HEK293 (cell line): ENCODE measurements around the gene STARD13.

ENCODE experiments used
- CTCF ChIA-PET: fragments of 350-600 bp; formaldehyde crosslinking; extraction: SDS; loops from one replicate; lab custom pipeline; 2021; ENCODE audit warnings: antibody characterized with exemption; lab: Yijun Ruan, JAX
- POLR2A ChIA-PET: fragments of 300-600 bp; formaldehyde crosslinking; extraction: SDS; loops from one replicate; lab custom pipeline; 2020; ENCODE audit warnings: antibody characterized with exemption, inconsistent platforms; lab: Yijun Ruan, JAX
- H3K27ac ChIP-seq: fragments of 200-500 bp; sonication (Bioruptor generic); 2 replicates; pipeline ENCODE4 v1.5.1; 2014; ENCODE audit warnings: low read depth, low read length, control low read depth, inconsistent platforms; ENCODE audit errors: extremely low read depth
- H3K36me3 ChIP-seq, 2 experiments: fragments of 200-500 bp in 1 of 2; sonication (Bioruptor generic) in 1 of 2; 1 replicate in 1 of 2; 2 replicates in 1 of 2; pipeline ENCODE4 v1.5.1; 2014 to 2017; ENCODE audit warnings: inconsistent platforms in 2 of 2, low read length in 2 of 2; ENCODE audit not compliant: control insufficient read depth in 2 of 2, insufficient read depth in 1 of 2
- H3K4me1 ChIP-seq: fragments of 200-500 bp; sonication (Bioruptor generic); 2 replicates; pipeline ENCODE4 v1.5.1; 2014; ENCODE audit warnings: mild to moderate bottlenecking, low read length, inconsistent platforms; ENCODE audit not compliant: control insufficient read depth, insufficient read depth
- H3K4me3 ChIP-seq: 2 replicates; pipeline ENCODE4 v1.5.1; 2011; ENCODE audit warnings: low read depth, mild to moderate bottlenecking, control low read depth, low read length, moderate library complexity
- H3K9me3 ChIP-seq: fragments of 200-500 bp; sonication (Bioruptor generic); 2 replicates; pipeline ENCODE4 v1.5.1; 2014; ENCODE audit warnings: low read depth, low read length, inconsistent platforms; ENCODE audit not compliant: control insufficient read depth, insufficient read depth
- GLIS1 ChIP-seq: fragments of 450-650 bp; formaldehyde crosslinking; IDR thresholded peaks from 2 replicates; pipeline ENCODE4 v1.5.1; 2016; ENCODE audit warnings: missing biosample characterization, missing genetic modification characterization
- KLF1 ChIP-seq: fragments of 450-650 bp; formaldehyde crosslinking; IDR thresholded peaks from 2 replicates; pipeline ENCODE4 v1.5.1; 2016; ENCODE audit warnings: missing biosample characterization, missing genetic modification characterization
- MZF1 ChIP-seq: fragments of 450-650 bp; formaldehyde crosslinking; IDR thresholded peaks from 2 replicates; pipeline ENCODE4 v1.5.1; 2017; ENCODE audit warnings: missing biosample characterization, missing genetic modification characterization, borderline replicate concordance
- SP2 ChIP-seq: fragments of 450-650 bp; formaldehyde crosslinking; IDR thresholded peaks from 2 replicates; pipeline ENCODE4 v1.5.1; 2016; ENCODE audit warnings: missing biosample characterization, missing genetic modification characterization
- YY2 ChIP-seq: fragments of 450-650 bp; formaldehyde crosslinking; IDR thresholded peaks from 2 replicates; pipeline ENCODE4 v1.5.1; 2016; ENCODE audit warnings: missing biosample characterization, missing genetic modification characterization
- ZBTB11 ChIP-seq: fragments of 450-650 bp; formaldehyde crosslinking; conservative IDR thresholded peaks from 2 replicates; pipeline ENCODE4 v1.5.1; 2016; ENCODE audit warnings: low read depth, missing biosample characterization, missing genetic modification characterization
- ZBTB20 ChIP-seq: fragments of 450-650 bp; formaldehyde crosslinking; IDR thresholded peaks from 2 replicates; pipeline ENCODE4 v1.5.1; 2016; ENCODE audit warnings: missing biosample characterization, missing genetic modification characterization
- ZNF132 ChIP-seq: fragments of 450-650 bp; formaldehyde crosslinking; IDR thresholded peaks from 2 replicates; pipeline ENCODE4 v1.5.1; 2017; ENCODE audit warnings: missing biosample characterization, missing genetic modification characterization, borderline replicate concordance
- ZNF280C ChIP-seq: fragments of 450-650 bp; formaldehyde crosslinking; IDR thresholded peaks from 2 replicates; pipeline ENCODE4 v1.5.1; 2016; ENCODE audit warnings: missing biosample characterization, missing genetic modification characterization
- ZNF501 ChIP-seq: fragments of 450-650 bp; formaldehyde crosslinking; IDR thresholded peaks from 2 replicates; pipeline ENCODE4 v1.5.1; 2016; ENCODE audit warnings: missing biosample characterization, missing genetic modification characterization
- ZNF549 ChIP-seq: fragments of 450-650 bp; IDR thresholded peaks from 2 replicates; pipeline ENCODE4 v1.5.1; 2018; ENCODE audit warnings: missing biosample characterization, missing genetic modification characterization, mild to moderate bottlenecking, inconsistent platforms, moderate library complexity
- ZNF626 ChIP-seq: fragments of 450-650 bp; sonication (Bioruptor Pico); formaldehyde crosslinking; IDR thresholded peaks from 2 replicates; pipeline ENCODE4 v1.5.1; 2018; ENCODE audit warnings: missing biosample characterization, missing genetic modification characterization, inconsistent platforms
- ZNF660 ChIP-seq: fragments of 450-650 bp; IDR thresholded peaks from 2 replicates; pipeline ENCODE4 v1.5.1; 2018; ENCODE audit warnings: missing biosample characterization, mild to moderate bottlenecking, missing genetic modification characterization
- ZNF664 ChIP-seq: fragments of 450-650 bp; formaldehyde crosslinking; IDR thresholded peaks from 2 replicates; pipeline ENCODE4 v1.5.1; 2016; ENCODE audit warnings: missing biosample characterization, missing genetic modification characterization
- ZNF670 ChIP-seq: fragments of 450-650 bp; formaldehyde crosslinking; IDR thresholded peaks from 2 replicates; pipeline ENCODE4 v1.5.1; 2016; ENCODE audit warnings: missing biosample characterization, missing genetic modification characterization, low read depth
- ZNF785 ChIP-seq: fragments of 450-650 bp; formaldehyde crosslinking; IDR thresholded peaks from 2 replicates; pipeline ENCODE4 v1.5.1; 2016; ENCODE audit warnings: missing biosample characterization, missing genetic modification characterization
- ZNF792 ChIP-seq: fragments of 450-650 bp; formaldehyde crosslinking; IDR thresholded peaks from 2 replicates; pipeline ENCODE4 v1.5.1; 2016; ENCODE audit warnings: missing biosample characterization, missing genetic modification characterization
- ZSCAN5A ChIP-seq: fragments of 450-650 bp; formaldehyde crosslinking; IDR thresholded peaks from 2 replicates; pipeline ENCODE4 v1.5.1; 2016; ENCODE audit warnings: missing biosample characterization, missing genetic modification characterization
- TF ChIP-seq, protein P1 (sequence below): fragments of 450-650 bp; formaldehyde crosslinking; IDR thresholded peaks from 2 replicates; pipeline ENCODE4 v1.5.1; 2017; ENCODE audit warnings: missing biosample characterization, missing genetic modification characterization

Gene STARD13

DNA sequence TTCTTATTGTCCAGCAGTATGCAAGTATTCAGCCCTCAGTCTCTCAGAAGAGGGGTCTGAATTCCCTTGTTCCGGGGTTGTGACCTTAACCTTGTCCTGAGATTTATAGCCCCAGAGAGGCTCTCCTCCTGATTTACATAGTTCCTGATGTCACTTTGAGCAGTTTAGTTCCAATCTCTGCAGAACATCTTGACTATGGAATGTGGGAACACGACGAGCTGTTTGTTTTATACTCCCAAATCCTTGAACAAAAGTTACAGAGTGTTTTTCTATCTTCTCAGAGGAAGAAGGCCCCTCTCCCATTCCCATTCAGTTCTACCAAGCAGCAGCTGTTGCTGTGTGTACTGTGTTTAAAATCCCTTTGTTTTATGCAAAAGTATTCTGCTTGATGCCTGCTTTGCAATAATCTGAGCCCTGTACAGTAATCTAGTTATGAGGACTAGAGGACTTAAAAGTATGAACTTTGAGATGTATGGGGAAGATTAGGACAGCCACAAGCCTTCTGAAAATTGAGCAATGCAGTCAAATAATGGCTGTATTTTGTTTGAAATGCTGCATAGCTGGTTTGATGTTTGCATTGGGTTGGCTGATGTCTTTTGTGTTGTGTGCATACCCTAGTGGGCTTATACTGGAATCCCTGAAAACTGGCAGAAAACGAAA is 194.7 kb downstream of the STARD13 start (continued):
- no peak for TF ChIP-seq ZNF280C (tag by site-specific recombination)
- no peak for TF ChIP-seq ZNF660 (tag by site-specific recombination)

GRCh38 chr13:33089311-33089710 is 196.2 kb downstream of the STARD13 start:
- TF ChIP-seq ZNF626 (tag by site-specific recombination), result no peak
- TF ChIP-seq ZNF785 (tag by site-specific recombination), result no peak
- TF ChIP-seq ZNF670 (tag by site-specific recombination), result no peak
- no peak for TF ChIP-seq MZF1 (tag by site-specific recombination)
- TF ChIP-seq ZNF132 (tag by site-specific recombination), result no peak
- no peak for TF ChIP-seq ZNF501
- TF ChIP-seq ZBTB11, result no peak
- TF ChIP-seq KLF1 (tag by site-specific recombination), result no peak
- no peak for TF ChIP-seq ZBTB20 (tag by site-specific recombination)
- no peak for TF ChIP-seq ZSCAN5A (tag by site-specific recombination)
- TF ChIP-seq ZNF792 (tag by site-specific recombination), result no peak
- no peak for TF ChIP-seq YY2
- TF ChIP-seq, protein P1, sequence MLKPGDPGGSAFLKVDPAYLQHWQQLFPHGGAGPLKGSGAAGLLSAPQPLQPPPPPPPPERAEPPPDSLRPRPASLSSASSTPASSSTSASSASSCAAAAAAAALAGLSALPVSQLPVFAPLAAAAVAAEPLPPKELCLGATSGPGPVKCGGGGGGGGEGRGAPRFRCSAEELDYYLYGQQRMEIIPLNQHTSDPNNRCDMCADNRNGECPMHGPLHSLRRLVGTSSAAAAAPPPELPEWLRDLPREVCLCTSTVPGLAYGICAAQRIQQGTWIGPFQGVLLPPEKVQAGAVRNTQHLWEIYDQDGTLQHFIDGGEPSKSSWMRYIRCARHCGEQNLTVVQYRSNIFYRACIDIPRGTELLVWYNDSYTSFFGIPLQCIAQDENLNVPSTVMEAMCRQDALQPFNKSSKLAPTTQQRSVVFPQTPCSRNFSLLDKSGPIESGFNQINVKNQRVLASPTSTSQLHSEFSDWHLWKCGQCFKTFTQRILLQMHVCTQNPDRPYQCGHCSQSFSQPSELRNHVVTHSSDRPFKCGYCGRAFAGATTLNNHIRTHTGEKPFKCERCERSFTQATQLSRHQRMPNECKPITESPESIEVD (tag by site-specific recombination), result no peak
- TF ChIP-seq SP2 (tag by site-specific recombination), result no peak
- no peak for TF ChIP-seq ZNF549 (tag by site-specific recombination)
- no peak for TF ChIP-seq GLIS1 (tag by site-specific recombination)
- no peak for TF ChIP-seq ZNF664 (tag by site-specific recombination)
- Histone ChIP-seq H3K4me1 (no peaks in the 10 kb centered on the region), H3K9me3 (no peaks in the 10 kb centered on the region), H3K27ac (no peak overlapping the region), H3K36me3 (no peaks in the 10 kb centered on the region), H3K4me3 (no peak overlapping the region)
- POLR2A ChIA-PET, result no interaction called here
- CTCF ChIA-PET, result no interaction called here
